Kidney (tissue), 14 donors: ENCODE data around the gene CSH1. TPM values are rescaled to one million over a fixed set of nuclear protein-coding genes. Genes with fewer than 3 reads are reported as not detected.
"Not testable (repeated sequence)": the region's sequence is repeated elsewhere in the genome, so short reads cannot be mapped to it uniquely, and the experiment has no call there.

Experiments
- DNase-seq, 5 donors: peaks; one replicate each; pipeline ENCODE4 v3.0.0-alpha.2; 2013 to 2020
- FAIRE-seq: peaks from 2 replicates; lab custom pipeline; 2012; peaks lifted over from hg19 to GRCh38; lab: Jason Lieb, UNC
- H3K27ac ChIP-seq, 2 donors: one replicate each; pipeline ENCODE4 v1.7.0; 2013; ENCODE audit warnings: low read depth in 2 of 2, low read length in 2 of 2, inconsistent platforms in 1 of 2
- H3K27me3 ChIP-seq: one replicate; pipeline ENCODE4 v1.7.1; 2013; ENCODE audit warnings: low read length, inconsistent platforms; ENCODE audit not compliant: control insufficient read depth, insufficient read depth
- H3K36me3 ChIP-seq, 3 donors: one replicate each; pipeline versions ENCODE4 v1.7.0 to v1.7.1; 2013; ENCODE audit warnings: low read length in 3 of 3, control low read depth in 1 of 3, inconsistent platforms in 1 of 3; ENCODE audit not compliant: insufficient read depth in 3 of 3, control insufficient read depth in 2 of 3
- H3K4me1 ChIP-seq, 3 donors: one replicate each; pipeline versions ENCODE4 v1.7.0 to v1.7.1; 2013; ENCODE audit warnings: low read length in 3 of 3, inconsistent platforms in 1 of 3, low read depth in 1 of 3; ENCODE audit not compliant: control insufficient read depth in 2 of 3, insufficient read depth in 2 of 3
- H3K4me3 ChIP-seq, 3 donors: one replicate each; pipeline versions ENCODE4 v1.7.0 to v1.8.1; 2013; ENCODE audit warnings: low read length in 3 of 3, control low read depth in 1 of 3, inconsistent platforms in 1 of 3
- H3K9ac ChIP-seq, 3 donors: one replicate each; pipeline versions ENCODE4 v1.7.0 to v1.7.1; 2013; ENCODE audit warnings: low read length in 3 of 3, control low read depth in 1 of 3, inconsistent platforms in 1 of 3
- H3K9me3 ChIP-seq, 3 donors: one replicate each; pipeline versions ENCODE4 v1.7.0 to v1.7.1; 2013; ENCODE audit warnings: low read length in 3 of 3, control low read depth in 1 of 3, inconsistent platforms in 1 of 3; ENCODE audit not compliant: control insufficient read depth in 2 of 3, insufficient read depth in 1 of 3
- intact Hi-C: fragments of 100-400 bp; cut with DNase I; formaldehyde crosslinking; loops from one replicate; pipeline ENCODE4 v1.11.1; 2022
- polyA plus RNA-seq: library from polyadenylated mRNA; stranded (reverse); fragments of 350-450 nt; fragmentation: Illumina TruSeq; extraction: RNeasy Lipid Tissue Mini Kit (QIAGEN cat#74804); gene quantifications from one replicate; pipeline ENCODE4 v1.2.3, GENCODE V29; 2014; ENCODE audit warnings: low read depth, low replicate concordance; ENCODE audit not compliant: insufficient read depth
- total RNA-seq: library from RNA; stranded (reverse); fragmentation: NEBNext Ultra II Directional; extraction: Animal tissue kit (Norgen Biotek cat#: 25700); gene quantifications from one replicate; pipeline ENCODE4 v1.2.1, GENCODE V29; 2021
- TF ChIP-seq, protein P1 (sequence below): IDR thresholded peaks from 3 replicates; pipeline ENCODE4 v1.5.1; 2012; ENCODE audit warnings: mild to moderate bottlenecking, moderate library complexity, borderline replicate concordance; ENCODE audit not compliant: insufficient read depth; ENCODE audit errors: extremely low read depth
- donor health status: control.
- donor health status: control.
- donor health status: control.
- donor health status: control.
- donor health status: control.
- donor health status: DM: yes; HTN: yes; CAD: no.
- donor health status: Normal renal cell carcinoma (clear cell type).

Gene CSH1
- total and polyA plus RNA-seq, 2 donors from 2014 or later = not detected

DNA sequence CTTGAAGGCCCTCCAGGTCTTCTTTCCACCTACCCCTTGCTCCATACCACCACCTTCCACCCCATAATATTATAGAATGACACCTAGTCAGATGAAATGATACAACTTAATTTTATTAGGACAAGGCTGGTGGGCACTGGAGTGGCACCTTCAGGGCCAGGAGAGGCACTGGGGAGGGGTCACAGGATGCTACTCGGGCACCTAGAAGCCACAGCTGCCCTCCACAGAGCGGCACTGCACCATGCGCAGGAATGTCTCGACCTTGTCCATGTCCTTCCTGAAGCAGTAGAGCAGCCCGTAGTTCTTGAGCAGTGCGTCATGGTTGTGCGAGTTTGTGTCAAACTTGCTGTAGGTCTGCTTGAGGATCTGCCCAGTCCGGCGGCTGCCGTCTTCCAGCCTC, 1.6 kb downstream of the CSH1 start:
- H3K27me3 ChIP-seq, H3K36me3 ChIP-seq, intact Hi-C loops, H3K9ac ChIP-seq, H3K4me3 ChIP-seq, H3K27ac ChIP-seq, FAIRE-seq, H3K4me1 ChIP-seq, DNase-seq, H3K9me3 ChIP-seq: not testable (repeated sequence)

DNA sequence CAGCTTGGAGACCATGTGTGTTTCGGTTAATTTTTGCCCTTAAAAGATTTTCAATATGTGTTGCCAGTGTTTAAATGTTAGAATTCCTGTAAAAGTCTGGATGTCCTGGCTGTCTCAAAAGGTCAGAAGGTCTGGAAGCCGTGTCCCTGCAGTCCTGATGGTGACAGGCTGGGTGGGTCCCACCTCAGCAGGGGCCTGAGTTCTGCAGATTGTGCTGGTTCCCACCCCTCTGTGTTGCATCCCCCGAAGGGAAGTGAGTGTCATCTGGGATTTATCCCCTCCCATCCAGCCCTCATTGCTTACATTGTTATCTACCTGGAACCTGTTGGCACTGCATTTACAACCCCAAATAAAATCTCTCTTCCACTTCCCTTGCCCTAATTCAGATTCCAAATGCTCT, 2.4 kb downstream of the CSH1 start:
- H3K27me3 ChIP-seq, intact Hi-C loops, H3K36me3 ChIP-seq, H3K4me1 ChIP-seq, H3K4me3 ChIP-seq, H3K9ac ChIP-seq, DNase-seq, FAIRE-seq, H3K27ac ChIP-seq, H3K9me3 ChIP-seq: not testable (repeated sequence)

DNA sequence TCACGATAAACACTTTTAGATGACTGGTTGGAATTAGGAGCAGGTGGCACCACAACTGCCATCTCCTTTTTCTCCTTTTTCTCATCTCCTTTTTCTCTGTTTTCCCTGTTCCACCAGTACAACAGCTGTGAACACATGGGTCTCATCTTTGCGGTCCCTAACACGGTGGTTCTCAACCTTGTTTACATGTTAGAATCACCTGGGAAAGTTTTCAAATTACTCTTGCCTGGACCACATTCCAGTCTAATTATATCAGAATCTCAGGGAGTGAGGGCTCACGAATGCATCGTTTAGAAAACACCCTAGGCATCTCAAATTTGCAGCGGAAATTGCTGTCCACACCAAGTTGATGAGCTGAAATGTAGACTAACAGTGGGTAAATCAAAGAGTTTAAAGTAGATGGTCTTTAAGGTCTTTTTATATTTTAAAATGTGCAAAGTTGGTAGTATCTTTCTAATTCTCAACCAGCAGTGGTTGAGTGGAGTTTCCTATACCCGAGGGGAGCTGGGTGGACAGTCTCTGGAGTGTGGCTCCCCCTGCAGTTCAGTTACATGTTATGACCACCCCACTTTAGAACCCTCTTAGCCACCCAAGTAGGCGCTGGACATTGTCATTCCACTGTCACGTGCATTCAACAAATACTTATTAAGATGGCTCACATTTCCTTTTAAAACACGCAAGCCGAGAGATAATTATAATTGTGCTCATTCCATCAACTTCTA, 3.9 kb downstream of the CSH1 start:
- H3K4me1 ChIP-seq, intact Hi-C loops, H3K27ac ChIP-seq, H3K9me3 ChIP-seq, DNase-seq, FAIRE-seq, H3K27me3 ChIP-seq, H3K9ac ChIP-seq, H3K36me3 ChIP-seq, H3K4me3 ChIP-seq: not testable (repeated sequence)

DNA sequence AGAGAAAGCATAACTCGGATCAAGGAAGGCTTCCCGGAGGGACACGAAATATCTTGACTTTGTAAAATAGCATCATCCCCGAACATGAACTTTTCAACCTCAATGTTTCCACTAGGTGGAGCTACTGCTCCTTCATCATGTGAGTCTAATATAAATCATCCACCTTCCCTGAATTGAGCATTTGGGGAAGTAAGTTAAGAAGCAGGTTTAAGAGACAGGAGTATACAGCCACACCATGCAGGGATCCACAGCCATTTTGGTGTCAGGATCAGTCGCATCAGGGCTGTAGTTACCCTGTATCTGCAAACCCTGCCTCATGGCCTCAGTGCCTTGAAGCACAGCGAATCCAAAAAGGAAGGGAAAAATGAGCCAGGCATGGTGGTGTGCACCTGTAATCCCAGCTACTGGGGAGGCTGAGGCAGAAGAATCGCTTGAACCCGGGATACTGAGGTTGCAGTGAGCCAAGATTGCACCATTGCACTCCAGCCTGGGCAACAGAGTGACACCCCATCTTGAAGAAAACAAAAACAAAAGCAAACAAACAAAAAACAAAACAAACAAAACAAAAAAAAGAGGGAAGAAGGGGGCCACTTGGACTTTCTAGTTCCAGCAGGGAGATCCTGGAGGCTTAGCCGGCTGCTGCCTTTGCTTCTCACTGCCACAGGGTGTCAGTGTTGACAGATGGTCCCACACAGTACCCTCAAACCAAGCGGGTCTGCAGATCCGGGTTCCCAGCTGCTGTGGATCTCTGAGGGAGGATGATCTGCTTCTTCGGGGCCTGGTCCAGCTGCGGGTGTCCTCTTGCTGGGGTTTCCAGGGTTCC, 7.1 kb downstream of the CSH1 start:
- TF ChIP-seq, protein P1, sequence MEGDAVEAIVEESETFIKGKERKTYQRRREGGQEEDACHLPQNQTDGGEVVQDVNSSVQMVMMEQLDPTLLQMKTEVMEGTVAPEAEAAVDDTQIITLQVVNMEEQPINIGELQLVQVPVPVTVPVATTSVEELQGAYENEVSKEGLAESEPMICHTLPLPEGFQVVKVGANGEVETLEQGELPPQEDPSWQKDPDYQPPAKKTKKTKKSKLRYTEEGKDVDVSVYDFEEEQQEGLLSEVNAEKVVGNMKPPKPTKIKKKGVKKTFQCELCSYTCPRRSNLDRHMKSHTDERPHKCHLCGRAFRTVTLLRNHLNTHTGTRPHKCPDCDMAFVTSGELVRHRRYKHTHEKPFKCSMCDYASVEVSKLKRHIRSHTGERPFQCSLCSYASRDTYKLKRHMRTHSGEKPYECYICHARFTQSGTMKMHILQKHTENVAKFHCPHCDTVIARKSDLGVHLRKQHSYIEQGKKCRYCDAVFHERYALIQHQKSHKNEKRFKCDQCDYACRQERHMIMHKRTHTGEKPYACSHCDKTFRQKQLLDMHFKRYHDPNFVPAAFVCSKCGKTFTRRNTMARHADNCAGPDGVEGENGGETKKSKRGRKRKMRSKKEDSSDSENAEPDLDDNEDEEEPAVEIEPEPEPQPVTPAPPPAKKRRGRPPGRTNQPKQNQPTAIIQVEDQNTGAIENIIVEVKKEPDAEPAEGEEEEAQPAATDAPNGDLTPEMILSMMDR = peak; percentile 20
- FAIRE-seq = not testable (repeated sequence)

DNA sequence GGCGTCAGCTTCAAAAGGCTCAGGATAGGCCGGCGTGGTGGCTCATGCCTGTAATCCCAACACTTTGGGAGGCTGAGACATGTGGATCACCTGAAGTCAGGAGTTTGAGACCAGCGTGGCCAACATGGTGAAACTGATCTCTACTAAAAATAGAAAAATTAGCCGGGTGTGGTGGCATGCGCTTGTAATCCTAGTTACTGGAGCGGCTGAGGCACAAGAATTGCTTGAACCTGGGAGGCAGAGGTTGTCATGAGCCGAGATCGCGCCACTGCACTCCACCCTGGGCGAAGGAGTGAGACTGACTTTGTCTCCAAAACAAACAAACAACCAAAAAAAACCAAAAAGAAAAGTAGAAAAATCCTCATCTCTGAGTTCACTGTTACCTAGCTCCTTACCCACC, 11.3 kb downstream of the CSH1 start:
- H3K36me3 ChIP-seq, H3K4me1 ChIP-seq, H3K4me3 ChIP-seq, H3K27ac ChIP-seq, H3K27me3 ChIP-seq, H3K9me3 ChIP-seq, DNase-seq, H3K9ac ChIP-seq, intact Hi-C loops, FAIRE-seq: not testable (repeated sequence)

More for the DNA sequence above, 7.1 kb downstream of the CSH1 start:
- H3K4me1 ChIP-seq, H3K27me3 ChIP-seq, H3K27ac ChIP-seq, H3K9me3 ChIP-seq, H3K9ac ChIP-seq, H3K4me3 ChIP-seq, H3K36me3 ChIP-seq, intact Hi-C loops: not testable (repeated sequence)
- DNase-seq = peak in 3 of 5 donors; percentile 43 to 68 (median 49)

DNA sequence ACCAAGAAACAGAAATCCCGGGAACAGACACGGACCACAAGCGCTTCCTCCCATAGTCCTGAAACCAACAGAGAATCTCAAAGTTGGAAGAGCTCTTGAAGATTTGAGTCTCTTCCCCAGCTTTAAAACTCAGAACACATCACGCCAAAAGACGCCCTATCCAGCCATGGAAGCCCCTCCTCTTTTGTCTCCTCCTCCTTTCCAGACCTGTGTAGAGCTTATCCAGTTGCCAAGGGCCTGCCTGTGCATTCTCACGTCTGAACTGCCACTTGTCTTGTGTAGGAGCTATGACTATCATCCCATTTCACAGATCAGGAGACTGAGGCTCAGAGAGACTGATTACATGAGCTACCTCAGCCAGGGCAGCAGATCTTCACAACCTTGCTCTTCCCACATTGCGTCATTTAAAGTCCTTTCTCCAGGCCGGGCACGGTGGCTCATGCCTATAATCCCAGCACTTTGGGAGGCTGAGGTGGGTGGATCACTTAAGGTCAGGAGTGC, 13.7 kb downstream of the CSH1 start:
- H3K36me3 ChIP-seq, H3K9me3 ChIP-seq, FAIRE-seq, H3K4me1 ChIP-seq, H3K4me3 ChIP-seq, H3K9ac ChIP-seq, H3K27ac ChIP-seq, DNase-seq, H3K27me3 ChIP-seq, intact Hi-C loops: not testable (repeated sequence)
